ENCODE data around the gene RPS26.

RPS26 gene

DNA sequence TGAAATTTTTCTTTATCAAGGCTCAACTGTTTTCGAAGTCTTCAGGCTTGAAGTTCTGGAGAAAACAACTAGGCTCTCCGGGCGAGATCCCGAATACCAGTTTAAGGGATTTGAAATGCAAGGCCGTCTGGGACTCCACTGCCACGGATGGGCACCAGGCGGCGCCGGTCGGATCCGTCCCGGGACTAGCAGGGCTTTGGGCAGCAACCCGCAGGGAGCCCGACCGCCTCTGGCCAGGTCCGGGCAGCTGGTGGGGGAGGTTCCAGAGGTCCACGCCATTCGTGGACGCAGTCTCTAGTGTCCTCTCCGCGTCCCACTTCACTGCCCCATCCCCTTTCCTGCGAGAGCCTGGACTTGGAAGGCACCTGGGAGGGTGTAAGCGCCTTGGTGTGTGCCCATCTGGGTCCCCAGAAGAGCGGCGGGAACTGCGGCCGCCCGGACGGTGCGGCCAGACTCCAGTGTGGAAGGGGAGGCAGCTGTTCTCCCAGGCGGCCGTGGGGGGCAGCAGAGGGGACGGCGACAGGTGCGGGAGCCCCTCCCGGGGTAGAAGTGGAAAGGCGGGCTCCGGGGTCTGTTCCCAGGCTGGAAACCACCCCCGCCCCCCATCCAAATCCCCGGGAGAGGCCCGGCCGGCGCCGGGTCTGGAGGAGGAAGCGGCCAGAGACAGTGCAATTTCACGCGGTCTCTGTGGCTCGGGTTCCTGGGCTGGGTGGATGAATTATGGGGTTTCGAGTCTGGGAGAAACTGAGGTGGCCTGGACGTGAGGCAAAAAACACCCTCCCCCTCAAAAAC is 37.4 kb downstream of the RPS26 start:
- DNase-seq (ENCODE audit: low read depth): peak; percentile 49

DNA sequence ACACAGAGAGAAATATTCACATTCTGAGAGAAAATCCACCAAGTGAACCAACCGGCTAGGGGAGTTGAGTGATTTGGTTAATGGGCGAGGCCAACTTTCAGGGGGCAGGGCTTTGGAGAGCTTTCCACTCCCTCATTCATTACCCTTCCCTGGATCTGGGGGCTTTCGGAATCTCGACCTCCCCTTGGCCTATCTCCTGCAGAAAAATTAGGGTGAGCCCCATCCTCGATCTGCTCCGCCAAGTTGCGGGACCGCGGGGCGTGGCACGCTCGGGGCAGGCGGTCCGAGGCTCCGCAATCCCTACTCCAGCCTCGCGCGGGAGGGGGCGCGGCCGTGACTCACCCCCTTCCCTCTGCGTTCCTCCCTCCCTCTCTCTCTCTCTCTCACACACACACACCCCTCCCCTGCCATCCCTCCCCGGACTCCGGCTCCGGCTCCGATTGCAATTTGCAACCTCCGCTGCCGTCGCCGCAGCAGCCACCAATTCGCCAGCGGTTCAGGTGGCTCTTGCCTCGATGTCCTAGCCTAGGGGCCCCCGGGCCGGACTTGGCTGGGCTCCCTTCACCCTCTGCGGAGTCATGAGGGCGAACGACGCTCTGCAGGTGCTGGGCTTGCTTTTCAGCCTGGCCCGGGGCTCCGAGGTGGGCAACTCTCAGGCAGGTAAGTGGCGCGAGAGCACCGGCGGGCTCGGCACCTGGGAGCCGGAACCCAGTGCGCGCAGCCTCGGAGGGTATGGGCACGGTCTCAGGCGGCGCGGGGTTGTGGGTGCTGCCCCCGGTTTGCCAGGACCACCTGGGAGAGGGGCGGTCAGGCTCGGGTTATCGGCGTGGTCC is 38.2 kb downstream of the RPS26 start, which contains the start of gene ERBB3:
Gene ERBB3 (plus strand): TSS at position 443 of the 833 bp plus-strand sequence. CDS start 136 bp downstream, at position 579.
- peak; percentile 66 for DNase-seq (ENCODE audit: low read depth)

GRCh38 chr12:56080556-56081138 is 38.9 kb downstream of the RPS26 start:
- DNase-seq (ENCODE audit: low read depth): no peak

DNA sequence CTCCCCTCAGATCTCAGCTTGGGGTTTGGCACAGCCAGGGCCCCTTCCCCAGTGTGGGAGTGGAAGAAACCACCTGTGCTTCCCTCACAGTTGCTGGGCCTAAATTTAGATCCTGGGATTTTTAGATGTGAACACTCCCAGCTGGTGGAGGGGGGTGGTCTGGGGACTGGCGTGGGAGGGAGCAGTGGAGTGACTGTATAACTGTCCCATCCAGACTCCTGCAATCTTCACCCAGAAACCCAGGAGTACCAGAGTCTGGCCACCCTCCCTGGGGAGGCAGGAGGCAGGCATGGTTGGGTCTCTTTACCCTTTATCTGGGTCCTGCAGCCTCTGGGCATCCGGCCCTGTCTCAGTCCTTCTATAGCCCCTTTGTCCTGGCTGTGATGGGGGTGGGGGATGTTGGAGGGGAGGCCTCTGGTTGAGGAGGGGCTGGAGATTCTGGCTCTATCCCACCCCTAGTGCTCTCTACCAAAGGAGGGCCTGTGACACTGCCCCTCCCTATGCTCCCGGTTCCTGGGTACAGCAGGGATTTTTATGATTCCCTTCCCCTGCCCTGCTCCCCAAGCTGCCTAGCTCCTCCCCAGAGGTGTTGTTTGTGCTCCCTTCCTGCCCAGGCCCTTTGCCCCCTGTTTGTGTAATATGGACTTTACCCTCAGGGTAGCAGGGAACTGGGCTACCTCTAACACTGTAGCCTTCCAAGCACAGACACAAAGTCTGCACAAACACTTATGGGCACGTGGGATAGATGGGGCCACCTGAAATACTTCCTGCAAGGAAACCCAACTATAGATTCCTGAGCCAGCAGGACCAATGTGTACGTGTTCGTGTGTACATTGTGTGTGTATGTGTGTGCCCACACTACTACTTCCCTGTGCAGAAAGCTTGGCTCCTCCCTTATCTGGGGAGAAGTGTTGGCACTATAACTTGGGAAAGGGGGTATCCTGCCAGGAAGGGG is 40.0 kb downstream of the RPS26 start:
- DNase-seq (ENCODE audit: low read depth): no peak

GRCh38 chr12:56082382-56082781 is 40.7 kb downstream of the RPS26 start:
- DNase-seq (ENCODE audit: low read depth): no peak

DNA sequence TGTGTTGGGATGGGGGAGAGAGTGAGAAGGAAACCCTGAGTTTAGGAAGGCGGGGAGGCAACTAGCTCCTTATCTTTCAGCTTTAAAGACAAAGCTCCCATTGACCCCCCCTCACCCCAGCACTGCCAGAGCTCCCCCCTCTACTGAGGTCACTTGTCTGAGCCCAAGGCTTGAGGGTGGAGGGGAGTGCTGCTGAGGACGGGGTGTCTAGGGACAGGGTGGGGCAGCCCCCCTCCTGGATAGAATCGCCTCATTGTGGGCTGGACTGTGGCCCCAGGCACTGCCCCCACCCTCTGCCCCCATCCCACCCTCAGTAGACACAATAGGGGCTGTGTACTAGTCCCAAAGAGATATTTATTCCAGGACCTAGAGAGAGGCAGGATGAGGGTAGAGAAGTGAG is 41.2 kb downstream of the RPS26 start:
- no peak for DNase-seq (ENCODE audit: low read depth)

- peak; percentile 14 for DNase-seq (ENCODE audit: low read depth)
These were observed 43.3 kb downstream of the RPS26 start for GRCh38 chr12:56084958-56085543.

GRCh38 chr12:56086096-56086495 is 44.4 kb downstream of the RPS26 start:
- DNase-seq (ENCODE audit: low read depth): no peak

DNA sequence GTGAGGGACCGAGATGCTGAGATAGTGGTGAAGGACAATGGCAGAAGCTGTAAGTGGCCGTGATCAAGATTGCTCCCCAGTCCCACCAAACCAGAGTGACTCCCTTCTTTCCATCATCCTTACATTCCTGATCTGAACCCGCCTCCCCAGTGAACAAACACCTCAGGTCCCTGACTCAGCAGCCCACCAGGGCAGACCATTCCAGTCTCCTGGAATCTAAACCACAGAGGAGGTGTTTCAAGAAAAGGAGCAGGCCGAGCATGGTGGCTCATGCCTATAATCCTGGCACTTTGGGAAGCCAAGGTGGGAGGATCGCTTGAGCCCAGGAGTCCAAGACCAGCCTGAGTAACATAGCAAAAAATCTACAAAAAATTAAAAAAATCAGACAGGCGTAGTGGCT is 44.9 kb downstream of the RPS26 start:
- no peak for DNase-seq (ENCODE audit: low read depth)

DNA sequence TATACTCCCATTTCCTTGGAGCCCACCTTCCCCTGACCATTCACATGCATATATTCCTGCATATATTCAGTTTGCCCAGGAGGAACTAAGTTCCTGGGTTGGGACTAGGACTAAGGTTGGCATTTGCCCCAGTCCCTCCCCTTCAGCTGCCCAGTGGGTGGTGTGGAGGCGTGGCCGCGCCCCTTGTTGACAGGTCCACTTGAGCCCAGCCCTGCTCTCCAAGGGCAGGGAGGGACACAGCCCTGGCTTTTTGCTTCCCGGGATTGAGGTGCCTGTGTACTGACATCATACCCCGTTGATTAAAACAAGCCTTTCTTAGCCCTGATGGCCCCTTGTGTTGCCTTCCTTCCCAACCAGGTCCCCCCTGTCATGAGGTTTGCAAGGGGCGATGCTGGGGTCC is 45.5 kb downstream of the RPS26 start:
- DNase-seq (ENCODE audit: low read depth): no peak
